GM18519 (cell line): Measurements from ENCODE around the gene TTC28.

Experiments
- ATAC-seq: cut with Tn5 transposase; IDR thresholded peaks from one replicate; pipeline ENCODE4 v1.9.1; 2021; ENCODE audit warnings: mild to moderate bottlenecking, moderate library complexity; ENCODE audit not compliant: unreplicated experiment, low FRiP score

The TTC28 gene

GRCh38 chr22:28047740-28048139, 631.9 kb downstream of the TTC28 start:
- no peak for ATAC-seq

- ATAC-seq, result no peak
Observed at GRCh38 chr22:28046100-28046499, 633.5 kb downstream of the TTC28 start.

- no peak for ATAC-seq
Observed at GRCh38 chr22:28044546-28045173, 635.0 kb downstream of the TTC28 start.

- ATAC-seq, result no peak
Observed at GRCh38 chr22:28043266-28043665, 636.4 kb downstream of the TTC28 start.

GRCh38 chr22:28034760-28035401, 644.8 kb downstream of the TTC28 start:
- no peak for ATAC-seq

GRCh38 chr22:28034145-28034759, 645.4 kb downstream of the TTC28 start:
- ATAC-seq, result no peak

- ATAC-seq, result no peak
Observed at GRCh38 chr22:28032861-28033260, 646.8 kb downstream of the TTC28 start.

- ATAC-seq, result no peak
Observed at GRCh38 chr22:28031383-28031922, 648.2 kb downstream of the TTC28 start.

GRCh38 chr22:28030473-28030872, 649.2 kb downstream of the TTC28 start:
- no peak for ATAC-seq

GRCh38 chr22:28029956-28030355, 649.7 kb downstream of the TTC28 start:
- ATAC-seq, result no peak

- no peak for ATAC-seq
Observed at GRCh38 chr22:28029201-28029948, 650.3 kb downstream of the TTC28 start.

- ATAC-seq, result no peak
Observed at GRCh38 chr22:28027453-28028448, 651.9 kb downstream of the TTC28 start.

- no peak for ATAC-seq
Observed at GRCh38 chr22:28025866-28026575, 653.6 kb downstream of the TTC28 start.

GRCh38 chr22:28025333-28025732, 654.3 kb downstream of the TTC28 start:
- no peak for ATAC-seq

- no peak for ATAC-seq
Observed at GRCh38 chr22:28024422-28024888, 655.2 kb downstream of the TTC28 start.

GRCh38 chr22:28023774-28024173, 655.9 kb downstream of the TTC28 start:
- ATAC-seq, result no peak

- no peak for ATAC-seq
Observed at GRCh38 chr22:28023036-28023435, 656.6 kb downstream of the TTC28 start.

- ATAC-seq, result no peak
Observed at GRCh38 chr22:28021998-28022660, 657.5 kb downstream of the TTC28 start.
